Cardiac muscle cell (in vitro differentiated cells and primary cell): ENCODE results near the gene FOXE3. TPM values are rescaled to one million over a fixed set of nuclear protein-coding genes. Genes with fewer than 3 reads are reported as not detected.

Experiments
- DNase-seq, 2 donors: peaks; one replicate each; pipeline versions ENCODE4 v3.0.0 to v3.0.0-alpha.2; 2010 to 2017; ENCODE audit warnings: low read depth in 1 of 2, low spot score in 1 of 2
- H3K27ac ChIP-seq: fragments of 200-600 bp; sonication (generic); 2 replicates; pipeline ENCODE4 v1.5.1; 2016
- H3K27me3 ChIP-seq: fragments of 200-600 bp; sonication (generic); 2 replicates; pipeline ENCODE4 v1.6.0; 2016; ENCODE audit warnings: control low read depth
- H3K36me3 ChIP-seq: fragments of 200-600 bp; sonication (generic); 2 replicates; pipeline ENCODE4 v1.5.1; 2016; ENCODE audit warnings: control low read depth
- H3K4me1 ChIP-seq: fragments of 200-600 bp; sonication (generic); 2 replicates; pipeline ENCODE4 v1.8.1; 2017; ENCODE audit warnings: low read depth, mild to moderate bottlenecking, mixed run types
- H3K4me3 ChIP-seq: fragments of 200-600 bp; sonication (generic); 2 replicates; pipeline ENCODE4 v1.5.1; 2016; ENCODE audit warnings: mild to moderate bottlenecking
- H3K9me3 ChIP-seq: fragments of 200-600 bp; sonication (generic); 2 replicates; pipeline ENCODE4 v1.5.1; 2017; ENCODE audit warnings: low read depth, mild to moderate bottlenecking, control low read depth
- CTCF ChIP-seq: IDR thresholded peaks from 2 replicates; pipeline ENCODE4 v1.5.1; 2012; ENCODE audit warnings: low read depth, mild to moderate bottlenecking, low read length
- polyA plus RNA-seq: library from polyadenylated mRNA; unstranded; fragments of >200 nt; fragmentation: Nextera tagmentation; extraction: Ambion mirVana; gene quantifications from 2 replicates; pipeline ENCODE4 v1.2.1, GENCODE V29; 2016
- total RNA-seq: library from RNA; depleted of rRNA; stranded (reverse); fragments of >200 nt; gene quantifications from 2 replicates; pipeline ENCODE4 v1.2.3, GENCODE V29; 2016

FOXE3 gene
- total and polyA plus RNA-seq, 2 experiments from 2014 or later, result not detected

- H3K4me3 ChIP-seq, result no peak overlapping the region
- H3K27ac ChIP-seq, result no peak overlapping the region
- no peaks in the 10 kb centered on the region for H3K36me3 ChIP-seq
- TF ChIP-seq CTCF, result no peak
- no peaks in the 10 kb centered on the region for H3K4me1 ChIP-seq
- H3K9me3 ChIP-seq, result no peaks in the 10 kb centered on the region
- H3K27me3 ChIP-seq, result peaks cover 100% of the 10 kb centered on the region
- no peak for DNase-seq
Observed at GRCh38 chr1:47418122-47418521, 2.0 kb downstream of the FOXE3 start.

GRCh38 chr1:47418681-47419325 lies 2.7 kb downstream of the FOXE3 start:
- Histone ChIP-seq H3K27ac (no peak overlapping the region), H3K36me3 (no peaks in the 10 kb centered on the region), H3K9me3 (no peaks in the 10 kb centered on the region), H3K27me3 (peaks cover 100% of the 10 kb centered on the region), H3K4me1 (no peaks in the 10 kb centered on the region), H3K4me3 (no peak overlapping the region)
- DNase-seq, result no peak
- no peak for TF ChIP-seq CTCF

GRCh38 chr1:47420547-47420946 lies 4.5 kb downstream of the FOXE3 start:
- no peaks in the 10 kb centered on the region for H3K36me3 ChIP-seq
- no peaks in the 10 kb centered on the region for H3K4me1 ChIP-seq
- no peak overlapping the region for H3K27ac ChIP-seq
- H3K9me3 ChIP-seq, result no peaks in the 10 kb centered on the region
- no peak overlapping the region for H3K4me3 ChIP-seq
- no peak for DNase-seq
- H3K27me3 ChIP-seq, result peaks cover 90% of the 10 kb centered on the region
- no peak for TF ChIP-seq CTCF

GRCh38 chr1:47423872-47424271 lies 7.8 kb downstream of the FOXE3 start:
- Histone ChIP-seq H3K27me3 (peaks cover 83% of the 10 kb centered on the region), H3K9me3 (no peaks in the 10 kb centered on the region), H3K4me1 (no peaks in the 10 kb centered on the region), H3K36me3 (no peaks in the 10 kb centered on the region), H3K27ac (no peak overlapping the region), H3K4me3 (no peak overlapping the region)
- no peak for TF ChIP-seq CTCF
- DNase-seq, result no peak

GRCh38 chr1:47424336-47424982 lies 8.4 kb downstream of the FOXE3 start:
- H3K27ac ChIP-seq, result no peak overlapping the region
- peak; percentile 60 to 64 for DNase-seq
- no peaks in the 10 kb centered on the region for H3K36me3 ChIP-seq
- no peaks in the 10 kb centered on the region for H3K9me3 ChIP-seq
- no peak overlapping the region for H3K4me3 ChIP-seq
- no peaks in the 10 kb centered on the region for H3K4me1 ChIP-seq
- peak; percentile 84 for TF ChIP-seq CTCF
- H3K27me3 ChIP-seq, result peaks cover 83% of the 10 kb centered on the region
